HG03097 (cell line): Measurements from ENCODE around the gene GABRB1.
"Not testable (repeated sequence)": the region's sequence is repeated elsewhere in the genome, so short reads cannot be mapped to it uniquely, and the experiment has no call there.

Experiments
- ATAC-seq: cut with Tn5 transposase; IDR thresholded peaks from one replicate; pipeline ENCODE4 v1.9.1; 2021; ENCODE audit not compliant: unreplicated experiment, low FRiP score

GABRB1 gene

DNA sequence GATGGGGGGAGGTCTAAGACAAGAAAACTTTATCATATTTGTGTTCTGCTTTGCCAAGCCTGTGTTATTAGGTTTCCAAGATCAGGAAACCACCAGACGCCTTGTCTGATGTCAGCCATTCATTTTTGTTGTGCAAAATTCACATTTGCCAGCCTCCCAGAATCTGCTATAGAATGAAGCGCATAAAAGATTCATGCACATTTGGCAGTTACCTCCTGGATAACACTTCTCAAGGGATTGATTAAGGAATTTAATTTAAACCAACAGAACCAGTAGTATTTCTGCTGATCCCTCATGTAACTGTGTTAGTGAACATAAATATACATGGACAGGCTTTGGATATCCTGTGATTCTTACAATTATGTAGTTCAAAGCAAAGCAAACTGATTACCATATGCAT is 244.2 kb downstream of the GABRB1 start:
- no peak for ATAC-seq

DNA sequence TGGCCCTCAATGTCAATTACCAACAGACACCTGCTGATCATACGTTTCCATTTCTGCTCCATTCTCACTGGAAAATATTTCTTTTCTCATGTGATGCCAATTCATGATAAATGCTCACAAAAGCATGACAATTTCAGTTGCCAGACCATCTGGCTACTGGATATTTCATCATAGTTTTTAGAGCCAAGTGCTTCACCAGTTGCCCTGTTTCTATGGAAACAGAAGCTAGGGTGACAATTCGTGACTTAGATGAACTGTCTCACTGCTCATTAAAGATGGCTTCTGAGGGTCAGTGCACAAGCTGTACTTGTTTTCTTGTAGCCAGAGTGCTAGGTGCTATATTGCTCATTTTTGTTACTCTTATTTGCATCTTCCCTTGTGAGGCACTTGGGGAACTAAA is 247.3 kb downstream of the GABRB1 start:
- no peak for ATAC-seq

DNA sequence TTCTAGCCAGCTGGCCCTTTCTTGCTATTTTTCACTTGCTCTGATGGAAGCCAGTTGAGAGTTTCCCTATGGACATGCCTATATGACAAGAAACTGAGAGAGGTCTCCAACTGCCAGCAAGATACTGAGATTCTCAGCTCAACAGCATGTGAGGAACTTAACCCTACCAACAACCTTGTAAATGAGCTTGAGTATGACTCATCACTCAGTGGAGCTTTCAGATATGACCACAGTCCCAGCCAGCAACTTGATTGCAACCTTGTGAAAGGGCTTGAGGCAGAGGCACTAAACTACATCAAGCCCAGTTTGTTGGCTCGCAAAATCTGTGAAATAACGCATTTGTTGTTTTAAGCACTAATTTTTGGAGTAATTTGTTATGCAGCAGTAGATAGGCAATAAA is 256.4 kb downstream of the GABRB1 start:
- no peak for ATAC-seq

DNA sequence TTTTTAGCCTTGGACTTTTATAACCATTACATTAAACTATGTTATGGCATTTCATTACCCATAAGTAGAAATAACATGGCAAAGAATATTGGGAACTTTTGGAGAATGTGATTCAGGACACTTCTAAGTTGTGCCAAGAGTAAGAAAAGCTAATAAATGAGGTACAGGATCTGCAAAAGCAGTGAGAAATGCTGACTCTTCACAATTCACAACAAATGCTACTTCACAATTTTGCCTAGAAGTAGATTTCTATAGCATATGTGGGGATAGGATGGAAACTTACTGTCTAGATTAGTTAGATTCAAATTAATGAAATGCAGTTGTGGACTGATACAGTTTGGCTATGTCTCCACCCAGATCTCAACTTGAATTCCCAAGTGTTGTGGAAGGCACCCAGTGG is 258.4 kb downstream of the GABRB1 start:
- no peak for ATAC-seq

DNA sequence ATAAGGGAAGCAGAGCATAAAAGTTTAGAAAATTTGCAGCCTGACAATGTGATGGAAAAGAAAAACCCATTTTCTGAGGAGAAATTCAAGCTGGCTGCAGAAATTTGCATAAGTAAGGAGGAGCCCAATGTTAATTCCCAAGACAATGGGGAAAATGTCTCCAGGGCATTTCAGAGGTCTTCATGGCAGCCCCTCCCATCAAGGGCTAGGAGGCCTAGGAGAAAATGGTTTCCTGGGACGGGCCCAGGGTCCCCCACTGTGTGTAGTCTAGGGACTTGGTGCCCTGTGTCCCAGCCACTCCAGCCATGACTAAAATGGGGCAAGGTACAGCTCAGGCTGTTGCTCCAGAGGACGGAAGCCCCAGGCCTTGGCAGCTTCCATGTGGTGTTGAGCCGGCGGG is 259.5 kb downstream of the GABRB1 start:
- ATAC-seq: not testable (repeated sequence)

DNA sequence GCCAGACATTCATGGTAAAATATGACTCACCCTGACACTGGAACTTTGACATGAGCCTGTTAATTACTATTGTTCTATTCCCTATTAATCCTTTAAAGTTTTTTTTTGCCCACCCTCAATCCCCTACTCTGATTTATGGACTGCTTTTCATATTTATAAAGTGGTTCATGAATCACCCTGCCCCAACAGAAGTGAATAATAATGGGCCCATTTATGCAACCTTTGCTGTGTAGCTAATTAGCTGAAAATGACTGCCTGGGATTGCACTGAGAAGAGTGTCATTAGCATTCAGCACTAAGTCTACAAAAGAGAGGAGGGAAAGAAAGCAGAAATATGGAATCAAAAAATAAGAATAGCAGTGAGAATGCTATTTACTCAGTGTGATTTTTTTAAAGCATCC is 277.8 kb downstream of the GABRB1 start:
- ATAC-seq: no peak

DNA sequence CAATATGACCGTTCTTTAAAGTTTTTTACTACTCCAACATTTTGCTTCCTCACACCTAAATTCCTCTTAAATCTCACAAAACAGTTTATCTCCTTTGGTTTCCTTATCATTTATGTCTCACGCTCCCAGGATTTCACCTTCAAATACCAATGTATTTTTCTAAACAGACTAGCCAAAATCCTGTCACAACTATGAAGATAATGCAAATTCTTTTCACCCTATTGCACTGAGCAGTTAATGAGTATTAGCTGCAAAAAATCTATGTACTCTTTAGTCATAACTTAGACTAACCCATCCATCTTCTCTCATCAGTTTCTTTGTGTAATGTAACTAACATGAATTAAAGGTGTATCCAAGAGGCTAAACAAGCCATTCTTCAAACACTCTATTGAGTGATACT is 280.8 kb downstream of the GABRB1 start:
- no peak for ATAC-seq

DNA sequence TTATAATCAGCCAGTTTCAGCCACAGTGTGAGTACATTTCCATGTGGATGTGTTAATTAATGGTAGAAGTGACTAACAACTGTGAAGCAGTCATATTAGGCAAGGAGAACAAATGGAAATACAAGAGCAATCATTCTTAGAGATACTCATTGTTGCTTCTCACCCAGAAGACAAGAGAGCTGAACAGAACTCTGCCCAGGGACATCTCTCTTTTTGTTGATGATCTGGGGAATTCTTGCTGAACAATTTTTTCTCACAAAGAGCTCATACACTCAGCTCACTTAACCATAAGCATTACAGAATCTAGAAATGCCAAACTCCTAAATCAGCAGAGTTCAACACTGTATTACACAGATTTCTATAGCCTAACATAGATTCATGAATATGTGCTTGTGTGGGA is 282.0 kb downstream of the GABRB1 start:
- no peak for ATAC-seq

DNA sequence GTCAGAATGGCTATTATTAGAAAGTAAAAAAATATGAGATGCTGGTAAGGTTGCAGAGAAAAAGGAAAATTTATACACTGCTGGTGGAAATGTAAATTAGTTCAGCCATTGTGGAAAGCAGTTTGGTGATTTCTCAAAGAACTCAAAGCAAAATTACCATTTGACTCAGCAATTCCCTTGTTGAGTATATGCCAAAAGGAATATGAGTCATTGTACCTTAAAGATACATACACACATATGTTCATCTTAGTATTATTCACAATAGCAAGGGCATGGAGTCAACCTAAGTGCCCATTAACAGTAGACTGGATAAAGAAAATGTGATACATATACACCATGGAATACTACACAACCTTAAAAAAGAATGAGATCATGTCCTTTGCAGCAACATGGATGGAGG is 284.0 kb downstream of the GABRB1 start:
- ATAC-seq: no peak

DNA sequence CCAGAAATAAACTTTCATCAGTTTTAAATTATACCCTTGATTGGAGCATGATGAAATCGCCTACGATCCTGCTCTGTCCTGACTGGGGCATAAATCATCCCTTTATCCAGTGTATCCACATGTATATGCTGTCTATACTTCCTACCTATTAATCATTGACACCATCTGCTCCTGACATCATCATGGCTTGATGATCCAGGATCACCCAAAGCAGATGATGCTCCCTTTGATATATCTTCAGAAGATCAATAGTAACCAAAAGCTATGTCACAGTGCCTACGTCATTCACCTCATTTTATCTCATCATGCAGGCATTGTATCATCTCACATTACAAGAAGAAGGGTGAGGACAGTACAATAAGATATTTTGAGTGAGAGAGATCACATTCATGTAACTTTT is 294.7 kb downstream of the GABRB1 start:
- ATAC-seq: no peak

DNA sequence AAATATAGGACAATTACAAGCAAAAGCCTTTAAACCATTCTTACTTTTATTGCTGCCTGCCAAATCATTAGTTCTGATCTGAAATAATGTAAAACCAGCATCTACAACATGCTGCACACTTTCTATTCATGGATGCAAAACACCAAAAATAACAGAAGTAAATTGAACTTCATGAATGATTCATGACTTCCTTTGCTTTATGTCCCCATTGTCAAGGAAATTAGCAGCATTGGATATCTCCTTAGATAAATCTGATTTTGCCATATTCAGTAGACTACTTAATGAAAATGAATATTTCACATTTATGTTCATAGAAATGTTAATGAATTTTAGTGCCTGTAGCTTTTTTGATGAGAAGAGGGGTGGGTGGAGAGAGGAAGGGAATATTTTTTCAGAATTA is 299.5 kb downstream of the GABRB1 start:
- ATAC-seq: no peak

DNA sequence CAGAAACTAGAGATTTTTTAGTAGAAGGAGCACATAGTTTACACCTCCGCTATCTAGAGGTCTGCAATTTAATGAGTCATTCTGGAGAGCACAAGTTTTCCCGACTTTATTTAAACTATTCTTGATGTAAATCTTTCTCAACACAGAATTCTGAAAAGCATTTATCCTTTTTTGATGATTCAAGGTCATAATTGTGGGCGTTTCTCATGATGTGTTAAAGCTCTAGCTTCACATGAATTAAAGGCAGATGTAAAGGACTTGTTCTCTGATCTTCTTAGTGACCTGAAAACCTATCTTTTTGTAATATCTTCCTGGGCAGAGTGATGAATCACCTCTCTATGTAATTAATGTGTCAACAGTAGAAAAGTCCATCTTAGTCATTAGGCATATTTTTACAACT is 303.3 kb downstream of the GABRB1 start:
- ATAC-seq: no peak

DNA sequence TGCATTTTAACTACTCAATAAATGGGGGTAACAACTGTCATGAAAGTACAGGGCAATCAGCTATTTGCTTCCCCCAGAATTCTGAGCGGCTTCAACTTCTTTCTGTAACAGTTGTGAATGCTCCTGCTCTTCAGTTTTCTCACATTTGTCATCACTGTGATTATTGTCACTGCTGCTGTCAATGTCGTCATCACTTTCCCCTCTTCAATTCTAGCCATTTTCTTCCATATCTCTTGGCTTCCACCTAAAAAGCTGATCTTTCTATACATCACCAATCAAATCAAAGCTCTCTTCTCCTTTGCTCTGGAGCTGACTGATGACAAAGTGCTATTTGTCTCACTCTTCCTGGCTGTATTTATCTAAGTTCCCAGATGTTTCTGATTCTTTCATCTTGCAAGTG is 306.5 kb downstream of the GABRB1 start:
- no peak for ATAC-seq

DNA sequence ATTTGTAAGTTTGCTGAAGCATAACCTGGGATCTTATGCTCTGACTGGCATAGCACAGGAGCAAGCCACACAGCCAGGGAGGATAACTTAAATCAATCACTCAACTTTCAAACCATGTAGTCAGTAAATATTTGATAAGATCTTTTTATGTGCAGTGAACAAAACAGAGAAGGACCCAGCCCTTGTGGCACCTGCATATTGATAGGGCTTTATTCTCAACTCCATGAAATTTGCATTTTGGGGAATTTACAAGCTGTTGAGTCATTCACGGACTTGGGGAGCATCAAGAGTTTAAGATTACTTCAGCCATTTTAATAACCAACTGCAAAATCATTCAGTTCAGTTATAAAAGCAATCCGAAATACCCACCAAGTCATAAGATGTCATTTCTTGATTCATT is 309.5 kb downstream of the GABRB1 start:
- ATAC-seq: no peak

DNA sequence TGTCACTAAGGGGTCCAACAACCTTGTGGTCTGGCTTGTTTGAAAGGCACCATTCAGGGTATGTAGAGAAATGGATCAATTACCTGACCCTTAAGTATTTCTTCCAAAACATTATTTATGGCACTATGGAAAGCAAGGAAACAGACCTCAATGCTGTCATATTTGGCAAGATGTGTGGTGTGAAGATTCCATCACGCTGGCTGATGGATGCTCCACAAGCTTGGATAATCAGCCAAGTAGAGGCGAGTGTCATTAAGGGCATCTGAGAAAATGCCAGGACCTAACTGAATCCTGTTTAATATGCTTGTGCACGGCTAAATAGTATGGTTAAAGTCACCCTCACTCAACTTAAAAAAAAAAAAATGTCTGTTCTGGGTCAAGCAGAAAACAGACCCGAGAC is 311.4 kb downstream of the GABRB1 start:
- ATAC-seq: no peak

DNA sequence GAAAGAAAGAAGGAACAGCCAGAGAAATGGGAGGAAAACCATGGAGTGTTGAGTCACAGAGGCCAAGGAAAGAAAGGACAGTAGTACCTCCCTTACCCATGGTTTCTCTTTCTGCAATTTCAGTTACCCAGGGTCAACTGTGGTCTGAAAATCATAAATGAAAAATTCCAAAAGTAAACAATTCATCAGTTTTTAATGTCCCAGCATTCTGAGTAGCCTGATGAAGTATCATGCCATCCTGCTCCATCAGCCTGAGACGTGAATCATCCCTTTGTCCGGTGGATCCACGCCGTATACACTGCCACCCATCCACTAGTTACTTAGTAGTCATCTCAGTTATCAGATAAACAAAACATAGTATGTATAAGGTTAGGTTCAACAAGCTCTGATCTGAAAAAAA is 318.0 kb downstream of the GABRB1 start:
- no peak for ATAC-seq

DNA sequence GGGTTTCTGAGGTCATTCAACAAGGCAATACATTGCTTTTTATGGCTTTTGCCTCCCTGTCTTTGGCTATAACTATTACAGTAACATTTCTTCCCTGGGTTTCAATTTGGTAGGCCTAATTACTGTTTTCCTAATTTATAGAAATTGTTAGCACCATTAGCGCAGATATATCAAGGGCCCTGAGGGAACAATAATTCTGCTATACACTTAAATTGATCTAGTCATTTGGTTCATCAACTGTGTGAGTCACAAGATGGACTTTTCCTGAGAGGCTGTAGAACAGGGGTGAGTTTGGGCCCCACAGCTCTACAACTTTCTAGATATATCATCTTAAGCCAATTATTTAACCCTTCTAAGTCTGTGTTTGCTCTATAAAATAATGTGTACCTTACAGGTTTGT is 324.2 kb downstream of the GABRB1 start:
- no peak for ATAC-seq

DNA sequence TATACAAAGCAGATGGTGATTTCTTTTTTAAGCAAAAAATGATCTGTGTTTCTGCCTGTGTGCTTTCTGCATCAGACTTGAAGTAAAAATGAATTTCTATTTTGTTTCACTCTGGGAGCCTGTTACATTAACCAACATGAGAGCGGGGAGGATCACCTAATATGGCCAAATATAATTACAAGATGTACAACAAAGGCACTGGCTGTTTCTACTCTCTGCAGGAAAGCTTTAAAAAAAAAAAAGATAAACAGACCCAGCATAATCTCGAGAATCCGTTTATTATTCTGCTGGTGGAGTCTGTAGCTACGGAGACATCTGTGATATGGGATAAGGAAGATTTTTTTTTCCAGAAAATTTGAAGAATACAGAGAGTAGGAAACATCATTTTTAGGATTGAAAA is 328.5 kb downstream of the GABRB1 start:
- no peak for ATAC-seq

DNA sequence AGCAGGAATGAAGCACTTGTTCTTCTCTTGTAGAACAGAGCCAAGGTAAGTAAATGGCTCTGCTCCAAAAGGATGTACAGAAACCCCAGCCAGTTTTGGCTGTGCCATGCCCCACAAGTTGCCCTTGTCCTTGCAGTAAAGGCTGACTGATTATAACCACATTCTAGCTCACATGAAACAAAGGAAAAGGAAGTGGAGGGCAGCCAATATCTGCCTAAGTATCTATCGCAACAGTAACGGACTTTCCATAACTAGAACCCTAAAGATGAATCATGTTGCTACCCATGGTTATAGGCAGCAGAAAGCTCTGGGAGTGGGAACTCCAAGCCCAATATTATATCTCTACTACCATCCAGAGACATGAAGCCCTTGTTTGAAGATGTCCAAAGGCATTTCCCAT is 336.4 kb downstream of the GABRB1 start:
- ATAC-seq: no peak

DNA sequence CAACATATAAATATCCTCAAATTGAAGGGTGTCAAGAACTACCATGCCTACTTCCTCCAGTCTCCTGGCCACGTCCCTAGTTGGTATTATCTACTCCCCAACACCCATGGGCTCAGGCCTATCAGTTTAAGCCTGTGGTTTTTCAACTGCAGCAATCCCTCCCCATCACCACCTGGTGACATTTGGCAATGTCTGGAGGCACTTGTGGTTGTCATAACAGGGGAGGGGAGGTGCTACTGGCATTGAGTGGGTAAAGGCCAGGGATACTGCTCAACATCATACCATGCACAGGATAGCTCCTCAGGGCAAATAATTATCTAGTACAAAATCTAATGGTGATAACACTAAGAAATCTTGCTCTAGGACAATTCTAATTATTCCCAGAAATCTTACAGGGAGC is 336.8 kb downstream of the GABRB1 start:
- ATAC-seq: no peak

DNA sequence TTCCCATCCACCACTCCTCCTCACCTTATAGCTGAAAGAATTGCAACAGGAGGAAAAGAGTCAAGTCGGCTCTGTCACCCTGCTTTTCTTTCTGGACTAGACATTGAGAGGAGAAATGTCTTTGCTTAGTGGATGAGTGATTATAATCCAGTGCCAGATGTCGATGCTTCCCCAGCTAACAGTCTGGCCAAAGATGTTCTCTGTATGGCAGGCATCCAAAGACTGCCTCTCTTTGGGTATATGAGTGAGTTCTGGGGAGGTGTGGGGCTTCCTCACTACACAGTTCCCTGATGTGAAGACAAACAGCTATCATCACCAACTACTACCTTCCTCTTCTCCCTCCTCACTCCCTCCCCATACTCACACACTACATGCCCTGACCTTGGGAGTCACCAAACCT is 341.2 kb downstream of the GABRB1 start:
- ATAC-seq: no peak

DNA sequence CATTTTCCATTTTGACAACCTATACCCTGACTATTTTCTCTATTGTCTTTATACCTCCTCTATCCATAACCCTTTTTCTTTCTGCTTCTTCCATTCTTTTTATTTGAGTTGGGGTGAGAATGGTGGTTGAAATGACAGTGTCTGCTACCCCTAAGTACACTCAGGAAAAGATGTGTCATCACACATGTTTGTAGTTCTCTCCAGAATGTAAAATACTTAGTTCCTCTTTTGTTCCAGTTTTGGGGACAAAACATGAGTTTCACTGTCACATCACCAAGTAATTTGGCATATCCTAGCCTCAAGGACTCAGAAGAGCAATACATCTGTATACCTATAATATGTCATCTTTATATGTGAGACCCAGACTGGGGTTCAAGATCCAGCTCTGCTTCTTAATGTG is 341.8 kb downstream of the GABRB1 start:
- peak; percentile 56 for ATAC-seq

DNA sequence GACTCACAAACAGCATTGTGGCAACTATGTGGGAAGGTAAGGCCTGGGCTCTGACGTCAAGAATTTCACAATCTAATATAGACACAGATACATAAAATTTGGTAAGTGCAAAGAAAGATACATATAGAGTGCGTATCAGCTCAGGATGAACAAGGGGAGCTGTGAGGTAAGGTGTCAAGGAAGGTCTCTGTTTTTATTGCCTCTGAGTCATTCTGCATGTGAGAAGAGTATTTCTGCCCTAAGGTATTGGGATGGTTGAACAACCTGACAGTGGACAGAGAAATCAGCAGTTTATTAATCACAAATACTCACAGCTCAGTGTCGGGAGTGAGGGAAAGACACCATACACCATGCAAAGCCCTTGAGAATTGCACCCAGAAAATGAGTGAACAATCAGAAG is 342.3 kb downstream of the GABRB1 start:
- ATAC-seq: no peak

DNA sequence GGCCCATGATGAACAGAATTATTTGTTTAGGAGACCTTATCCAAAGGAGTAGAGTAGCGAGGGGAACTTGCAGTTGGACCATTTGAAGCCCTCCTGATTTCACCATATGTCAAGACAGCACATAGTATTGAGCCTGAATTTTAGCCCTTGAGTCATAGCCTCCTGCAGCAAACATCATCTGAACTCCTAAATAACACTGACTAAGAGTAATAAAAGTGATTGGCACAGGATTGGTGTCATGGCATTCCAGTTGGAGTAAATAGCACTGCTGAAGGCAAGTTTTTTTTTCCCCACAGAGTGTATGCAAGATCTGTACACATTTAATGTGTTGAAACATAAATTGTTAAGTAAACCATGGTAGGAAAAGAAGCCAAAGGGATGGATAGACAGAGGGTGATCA is 343.1 kb downstream of the GABRB1 start:
- no peak for ATAC-seq
